Astrocyte of the cerebellum (primary cell): Measurements from ENCODE around the gene IL20.
A peak's percentile ranks its signal among the peaks of the same experiment; 100 is the strongest.

Experiments used
- DNase-seq: peaks from one replicate; pipeline ENCODE4 v3.0.0-alpha.2; 2011; ENCODE audit warnings: low read depth
- H3K4me3 ChIP-seq: 2 replicates; pipeline ENCODE4 v1.5.1; 2011; ENCODE audit warnings: mild to moderate bottlenecking, low read depth, low read length, moderate library complexity
- CTCF ChIP-seq: IDR thresholded peaks from 2 replicates; pipeline ENCODE4 v1.5.1; 2012; ENCODE audit warnings: low read length, low read depth, moderate library complexity, mild to moderate bottlenecking; ENCODE audit errors: missing control alignments
- in situ Hi-C: cut with HindIII; loops from 2 replicates; pipeline ENCODE4 v1.10.0; 2017; ENCODE audit warnings: low sequenced_read_pairs

IL20 gene

GRCh38 chr1:206903687-206904086, 38.3 kb downstream of the IL20 start:
- TF ChIP-seq CTCF, result no peak
- in situ Hi-C loops, result loop anchor here (25.0 kb wide), 1 partner anchor 166 kb away; no protein-coding TSS in a partner anchor
- H3K4me3 ChIP-seq, result no peak overlapping the region
- DNase-seq, result no peak

GRCh38 chr1:206904423-206905142, 39.2 kb downstream of the IL20 start:
- no peak for DNase-seq
- in situ Hi-C loops, result loop anchor here (25.0 kb wide), 1 partner anchor 167 kb away; no protein-coding TSS in a partner anchor
- TF ChIP-seq CTCF, result no peak
- no peak overlapping the region for H3K4me3 ChIP-seq

- no peak for TF ChIP-seq CTCF
- in situ Hi-C loops, result loop anchor here (25.0 kb wide), 1 partner anchor 168 kb away; no protein-coding TSS in a partner anchor
- H3K4me3 ChIP-seq, result no peak overlapping the region
- peak; percentile 49 for DNase-seq
Observed at GRCh38 chr1:206905295-206906164, 40.1 kb downstream of the IL20 start.

- no peak for DNase-seq
- no peak overlapping the region for H3K4me3 ChIP-seq
- in situ Hi-C loops, result loop anchor here (25.0 kb wide), 1 partner anchor 170 kb away; no protein-coding TSS in a partner anchor
- TF ChIP-seq CTCF, result peak; percentile 5
Observed at GRCh38 chr1:206907304-206907991, 42.0 kb downstream of the IL20 start.

GRCh38 chr1:206908038-206908437, 42.6 kb downstream of the IL20 start:
- no peak for TF ChIP-seq CTCF
- in situ Hi-C loops, result loop anchor here (25.0 kb wide), 1 partner anchor 171 kb away; no protein-coding TSS in a partner anchor
- no peak for DNase-seq

More at GRCh38 chr1:206908038-206908437, 42.6 kb downstream of the IL20 start:
- no peak overlapping the region for H3K4me3 ChIP-seq
